PC-9 (cell line): Measurements from ENCODE around the gene NRARP. TPM values are rescaled to one million over a fixed set of nuclear protein-coding genes. Genes with fewer than 3 reads are reported as not detected.

Source experiments
- BruUV-seq: library from RNA; stranded (reverse); fragments of 400-500 nt; replicated peaks from 2 replicates; lab custom pipeline; 2021; lab: Mats Ljungman, UMichigan
- CTCF ChIA-PET: fragments of 300-600 bp; sonication (Branson Sonifier 250); formaldehyde crosslinking; loops from one replicate; lab custom pipeline; 2022; ENCODE audit warnings: antibody characterized with exemption; lab: Charles Lee
- POLR2A ChIA-PET: fragments of 300-600 bp; sonication (Branson Sonifier 250); formaldehyde crosslinking; loops from one replicate; lab custom pipeline; 2022; ENCODE audit warnings: antibody characterized with exemption; ENCODE audit not compliant: unreplicated experiment; lab: Charles Lee
- DNase-seq, 2 experiments: peaks; one replicate each; pipeline versions ENCODE4 v3.0.0 to v3.0.0-alpha.2; 2015 to 2022; ENCODE audit warnings: mixed read lengths in 1 of 2
- H2AFZ ChIP-seq: fragments of 200-600 bp; sonication (generic); 2 replicates; pipeline ENCODE4 v1.8.1; 2017; ENCODE audit warnings: antibody characterized with exemption
- H3F3A ChIP-seq: fragments of 200-600 bp; sonication (generic); 2 replicates; pipeline ENCODE4 v1.8.1; 2017; ENCODE audit warnings: antibody characterized with exemption, mild to moderate bottlenecking, low read depth; ENCODE audit not compliant: insufficient read depth
- H3K27ac ChIP-seq: fragments of 200-600 bp; sonication (generic); 2 replicates; pipeline ENCODE4 v1.6.1; 2016; ENCODE audit warnings: mixed run types
- H3K27me3 ChIP-seq: fragments of 200-600 bp; sonication (generic); 2 replicates; pipeline ENCODE4 v1.6.1; 2016; ENCODE audit warnings: low read depth, mixed run types; ENCODE audit not compliant: insufficient read depth
- H3K36me3 ChIP-seq: fragments of 200-600 bp; sonication (generic); 2 replicates; pipeline ENCODE4 v1.6.1; 2016; ENCODE audit warnings: low read depth, mixed run types
- H3K4me1 ChIP-seq: fragments of 200-600 bp; sonication (generic); replicated peaks from 2 replicates; pipeline ENCODE4 v1.6.1; 2016; ENCODE audit warnings: mixed run types; ENCODE audit not compliant: insufficient read depth
- H3K4me2 ChIP-seq: fragments of 200-600 bp; sonication (generic); 2 replicates; pipeline ENCODE4 v1.6.1; 2017; ENCODE audit warnings: mixed run types
- H3K4me3 ChIP-seq: fragments of 200-600 bp; sonication (generic); 2 replicates; pipeline ENCODE4 v1.6.1; 2016; ENCODE audit warnings: mixed run types
- H3K79me2 ChIP-seq: fragments of 200-600 bp; sonication (generic); 2 replicates; pipeline ENCODE4 v1.6.1; 2017; ENCODE audit warnings: low read depth, mixed run types
- H3K9me2 ChIP-seq: fragments of 200-600 bp; sonication (generic); 2 replicates; pipeline ENCODE4 v1.8.1; 2017; ENCODE audit warnings: mild to moderate bottlenecking; ENCODE audit not compliant: insufficient read depth
- H3K9me3 ChIP-seq: fragments of 200-600 bp; sonication (generic); 2 replicates; pipeline ENCODE4 v1.8.1; 2016; ENCODE audit warnings: low read depth; ENCODE audit not compliant: insufficient read depth
- H4K20me1 ChIP-seq: fragments of 200-600 bp; sonication (generic); 2 replicates; pipeline ENCODE4 v1.8.1; 2017; ENCODE audit not compliant: insufficient read depth
- CTCF ChIP-seq: fragments of 200-600 bp; sonication (generic); conservative IDR thresholded peaks from 2 replicates; pipeline ENCODE4 v1.6.1; 2017; ENCODE audit warnings: mixed run types, antibody characterized with exemption, mild to moderate bottlenecking, moderate library complexity
- EZH2 ChIP-seq: fragments of 200-600 bp; sonication (generic); IDR thresholded peaks from 2 replicates; pipeline ENCODE4 v1.8.0; 2017; ENCODE audit warnings: antibody characterized with exemption, low read depth
- intact Hi-C: fragments of 100-400 bp; cut with micrococcal nuclease; formaldehyde crosslinking; loops from one replicate; pipeline ENCODE4 v1.10.0; 2022; ENCODE audit not compliant: unreplicated experiment
- total RNA-seq: library from RNA; stranded (reverse); gene quantifications from 2 replicates; pipeline ENCODE4 v1.2.3, GENCODE V29; 2021

The NRARP gene
- total RNA-seq, 1 experiment from 2014 or later = 20.6 TPM

GRCh38 chr9:137294681-137295237, 7.3 kb downstream of the NRARP start:
- ChIA-PET POLR2A (interaction anchor here (0.6 kb wide), 1 partner anchor 257 kb away, joined by 24 read pairs; the partner anchor contains the start of gene MRPL41), CTCF (no interaction called here)
- peak overlapping the region; percentile 75 for H3K4me2 ChIP-seq
- intact Hi-C loops = loop anchor here (1.0 kb wide), 1 partner anchor 257 kb away; the partner anchor contains the start of gene MRPL41
- H3F3A ChIP-seq = peaks cover 25% of the 10 kb centered on the region
- no TSS peak for BruUV-seq
- peaks cover 10% of the 10 kb centered on the region for H3K79me2 ChIP-seq
- DNase-seq = no peak
- H3K9me3 ChIP-seq = no peaks in the 10 kb centered on the region
- H3K9me2 ChIP-seq = no peaks in the 10 kb centered on the region
- H4K20me1 ChIP-seq = peaks cover 9% of the 10 kb centered on the region
- no peak overlapping the region for H2AFZ ChIP-seq
- no peak overlapping the region for H3K27ac ChIP-seq
- H3K4me3 ChIP-seq = peak overlapping the region; percentile 50; the same call in 1 of the 2 replicates
- peak; percentile 45 for TF ChIP-seq CTCF
- no peak for TF ChIP-seq EZH2
- peaks cover 5% of the 10 kb centered on the region for H3K4me1 ChIP-seq
- no peaks in the 10 kb centered on the region for H3K27me3 ChIP-seq
- H3K36me3 ChIP-seq = no peaks in the 10 kb centered on the region

- Histone ChIP-seq H4K20me1 (peaks cover 5% of the 10 kb centered on the region), H3K79me2 (peaks cover 4% of the 10 kb centered on the region), H3K4me2 (no peak overlapping the region; the same call in 1 of the 2 replicates), H3K4me1 (no peaks in the 10 kb centered on the region), H3K36me3 (no peaks in the 10 kb centered on the region), H3K27ac (no peak overlapping the region), H3K4me3 (no peak overlapping the region), H3F3A (peaks cover 23% of the 10 kb centered on the region), H3K27me3 (no peaks in the 10 kb centered on the region), H2AFZ (no peak overlapping the region), H3K9me3 (no peaks in the 10 kb centered on the region), H3K9me2 (no peaks in the 10 kb centered on the region)
- CTCF ChIA-PET = no interaction called here
- intact Hi-C loops = loop anchor here (1.0 kb wide), 1 partner anchor 257 kb away; the partner anchor contains the start of gene MRPL41
- no peak for TF ChIP-seq EZH2
- no peak for TF ChIP-seq CTCF
- BruUV-seq = no TSS peak
- DNase-seq = peak; percentile 54 to 69
- POLR2A ChIA-PET = interaction anchor here (0.6 to 0.7 kb wide), 3 partner anchors 47 to 257 kb away, joined by 3 to 24 read pairs (median 4); partner anchors contain the start of genes MRPL41 and TUBB4B
Observed at GRCh38 chr9:137294091-137294680, 7.9 kb downstream of the NRARP start.

- POLR2A ChIA-PET = interaction anchor here (0.6 to 0.7 kb wide), 2 partner anchors 47 to 52 kb away, joined by 3 to 4 read pairs; partner anchors contain the start of gene TUBB4B
- H2AFZ ChIP-seq = no peak overlapping the region
- intact Hi-C loops = loop anchor here (1.0 kb wide), 1 partner anchor 258 kb away; the partner anchor contains the start of gene MRPL41
Observed at GRCh38 chr9:137293482-137294090, 8.5 kb downstream of the NRARP start.

More at GRCh38 chr9:137293482-137294090, 8.5 kb downstream of the NRARP start:
- no TSS peak for BruUV-seq
- Histone ChIP-seq H3K27me3 (no peaks in the 10 kb centered on the region), H3K36me3 (no peaks in the 10 kb centered on the region), H3K9me2 (no peaks in the 10 kb centered on the region), H3K27ac (no peak overlapping the region), H3K9me3 (no peaks in the 10 kb centered on the region), H3K4me3 (no peak overlapping the region), H3F3A (peaks cover 23% of the 10 kb centered on the region), H3K79me2 (no peaks in the 10 kb centered on the region), H4K20me1 (no peaks in the 10 kb centered on the region), H3K4me1 (no peaks in the 10 kb centered on the region), H3K4me2 (no peak overlapping the region)
- TF ChIP-seq EZH2 (no peak), CTCF (no peak)
- no peak for DNase-seq
- CTCF ChIA-PET = interaction anchor here (0.7 kb wide), 1 partner anchor 40 kb away, joined by 5 read pairs; no protein-coding TSS in a partner anchor
